ENCODE data around the gene ZC3H4.

- TF ChIP-seq CTCF (conservative IDR thresholded peaks at IDR 0.05; ENCODE audit: low read depth, low read length) (no peak), EZH2 (IDR thresholded peaks at IDR 0.05; ENCODE audit: borderline replicate concordance, low read depth, low read length, poor library complexity, severe bottlenecking) (no peak)
Measured at GRCh38 chr19:47142779-47143178, 29.2 kb upstream of the ZC3H4 start.

Measured in A673 (cell line).